Adipocyte (in vitro differentiated cells): ENCODE results near the gene HPSE2.

Experiments
- DNase-seq: peaks from one replicate; pipeline ENCODE4 v3.0.0-alpha.2; 2015; ENCODE audit warnings: low read depth
- H3K27me3 ChIP-seq: replicated peaks from 2 replicates; pipeline ENCODE4 v1.7.0; 2013; ENCODE audit warnings: mild to moderate bottlenecking, low read length, moderate library complexity; ENCODE audit not compliant: control insufficient read depth, insufficient read depth
- H3K36me3 ChIP-seq: 2 replicates; pipeline ENCODE4 v1.7.0; 2013; ENCODE audit warnings: low read length, mild to moderate bottlenecking, moderate library complexity; ENCODE audit not compliant: control insufficient read depth, insufficient read depth, severe bottlenecking
- H3K4me1 ChIP-seq: 2 replicates; pipeline ENCODE4 v1.7.0; 2013; ENCODE audit warnings: mild to moderate bottlenecking, low read length, moderate library complexity; ENCODE audit not compliant: control insufficient read depth, insufficient read depth
- H3K4me3 ChIP-seq: 2 replicates; pipeline ENCODE4 v1.7.0; 2013; ENCODE audit warnings: mild to moderate bottlenecking, low read length, moderate library complexity
- H3K9ac ChIP-seq: 2 replicates; pipeline ENCODE4 v1.7.0; 2013; ENCODE audit warnings: mild to moderate bottlenecking, low read length, moderate library complexity
- H3K9me3 ChIP-seq: 2 replicates; pipeline ENCODE4 v1.7.0; 2013; ENCODE audit warnings: mild to moderate bottlenecking, low read length, moderate library complexity; ENCODE audit not compliant: control insufficient read depth

The HPSE2 gene

DNA sequence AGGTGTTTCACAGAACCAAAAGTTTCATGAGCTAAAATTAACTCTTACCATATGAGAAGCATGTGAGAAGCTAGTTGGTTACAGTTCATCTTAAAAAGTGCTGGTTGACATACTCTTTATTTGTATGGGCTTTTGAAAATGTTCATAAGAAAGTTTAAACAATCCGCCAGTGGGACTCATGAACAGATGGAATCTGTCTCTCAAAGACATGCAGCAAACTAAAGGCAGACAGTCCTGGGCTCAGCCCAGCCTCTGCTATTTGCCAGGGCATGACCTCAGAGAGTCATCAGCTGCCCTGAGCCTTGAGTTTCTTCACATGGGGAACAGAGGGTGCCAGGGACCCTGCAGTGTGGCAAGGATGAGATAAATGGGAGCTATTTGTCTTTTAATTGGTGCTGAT, 823.9 kb downstream of the HPSE2 start:
- no peaks in the 10 kb centered on the region for H3K27me3 ChIP-seq
- H3K4me3 ChIP-seq = no peak overlapping the region
- peaks cover 3% of the 10 kb centered on the region for H3K36me3 ChIP-seq
- H3K9ac ChIP-seq = no peak overlapping the region
- peak; percentile 27 for DNase-seq
- peaks cover 29% of the 10 kb centered on the region for H3K4me1 ChIP-seq
- no peaks in the 10 kb centered on the region for H3K9me3 ChIP-seq

DNA sequence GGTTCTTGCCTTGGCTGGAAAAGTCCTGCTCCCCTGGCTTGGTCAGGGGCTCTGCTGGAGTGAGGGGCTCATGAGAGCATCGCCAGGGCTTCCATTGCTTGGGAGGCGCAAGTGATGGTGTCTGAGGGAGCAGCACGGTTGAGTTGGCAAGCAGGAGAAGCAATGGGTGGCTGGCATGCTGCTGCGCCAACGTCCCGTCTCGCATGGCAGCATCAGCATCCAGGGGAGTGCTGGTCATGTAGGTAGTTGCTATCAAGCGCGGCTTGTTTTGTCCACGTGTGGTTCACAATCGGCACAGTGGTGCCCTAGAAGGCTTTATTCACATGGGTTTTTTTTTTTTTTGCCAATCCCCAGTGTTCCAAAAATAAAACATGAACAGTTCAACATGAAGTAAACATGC, 824.5 kb downstream of the HPSE2 start:
- DNase-seq = no peak
- Histone ChIP-seq H3K4me3 (no peak overlapping the region), H3K27me3 (no peaks in the 10 kb centered on the region), H3K9me3 (no peaks in the 10 kb centered on the region), H3K36me3 (no peaks in the 10 kb centered on the region), H3K4me1 (peaks cover 29% of the 10 kb centered on the region), H3K9ac (no peak overlapping the region)

DNA sequence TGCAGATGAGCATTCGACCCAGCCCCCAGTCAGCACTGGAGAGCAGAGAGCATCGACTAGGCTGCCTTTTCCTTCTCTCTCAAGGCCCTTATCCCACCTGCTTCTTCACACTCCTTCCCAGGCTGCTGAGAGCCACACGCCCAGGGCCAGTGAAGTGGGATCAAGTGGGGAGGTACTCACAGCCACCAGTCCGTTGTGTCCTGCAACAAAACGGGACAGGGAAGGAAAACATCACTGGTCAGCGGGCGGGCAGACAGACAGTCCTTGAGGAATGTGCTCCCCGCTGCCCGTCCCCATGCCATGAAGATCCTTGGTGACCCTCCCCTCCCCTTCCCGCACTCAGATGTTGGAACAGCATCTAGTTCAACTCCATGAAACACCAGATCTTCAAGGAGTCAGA, 824.9 kb downstream of the HPSE2 start:
- H3K9me3 ChIP-seq = no peaks in the 10 kb centered on the region
- no peak for DNase-seq
- no peaks in the 10 kb centered on the region for H3K27me3 ChIP-seq
- H3K9ac ChIP-seq = no peak overlapping the region
- H3K36me3 ChIP-seq = no peaks in the 10 kb centered on the region
- no peak overlapping the region for H3K4me3 ChIP-seq
- H3K4me1 ChIP-seq = peaks cover 29% of the 10 kb centered on the region

DNA sequence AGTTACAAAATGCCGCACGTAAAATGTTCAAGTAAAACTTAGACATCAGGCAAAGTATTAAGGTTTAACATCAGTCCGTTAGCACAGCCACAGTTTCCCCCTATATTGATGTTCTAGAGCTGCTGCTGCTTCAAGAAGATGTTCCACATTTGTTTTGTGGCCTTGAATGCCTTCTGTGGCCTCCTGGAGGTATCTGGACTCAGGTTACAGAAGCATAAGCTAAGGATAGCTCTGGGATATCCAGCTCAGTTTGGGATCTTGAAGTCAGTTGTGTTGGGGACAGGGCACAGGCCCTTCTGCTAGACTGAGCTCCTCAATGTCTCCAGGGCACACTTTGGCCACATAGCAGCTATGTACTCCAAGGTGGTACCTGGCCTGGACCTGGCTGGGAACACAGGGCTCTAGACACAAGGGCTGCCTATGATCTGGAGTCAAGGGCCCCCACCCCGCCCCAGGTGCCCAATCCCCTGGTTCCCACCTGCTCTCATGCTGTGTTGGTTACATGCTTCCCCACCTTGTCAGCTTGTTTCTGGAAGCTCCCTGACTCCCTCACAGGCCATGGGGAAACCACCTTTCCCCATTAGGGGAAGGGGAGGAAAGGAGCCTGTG, 825.4 kb downstream of the HPSE2 start:
- Histone ChIP-seq H3K9me3 (no peaks in the 10 kb centered on the region), H3K4me3 (no peak overlapping the region), H3K36me3 (no peaks in the 10 kb centered on the region), H3K9ac (no peak overlapping the region), H3K27me3 (no peaks in the 10 kb centered on the region), H3K4me1 (peaks cover 24% of the 10 kb centered on the region)
- no peak for DNase-seq

DNA sequence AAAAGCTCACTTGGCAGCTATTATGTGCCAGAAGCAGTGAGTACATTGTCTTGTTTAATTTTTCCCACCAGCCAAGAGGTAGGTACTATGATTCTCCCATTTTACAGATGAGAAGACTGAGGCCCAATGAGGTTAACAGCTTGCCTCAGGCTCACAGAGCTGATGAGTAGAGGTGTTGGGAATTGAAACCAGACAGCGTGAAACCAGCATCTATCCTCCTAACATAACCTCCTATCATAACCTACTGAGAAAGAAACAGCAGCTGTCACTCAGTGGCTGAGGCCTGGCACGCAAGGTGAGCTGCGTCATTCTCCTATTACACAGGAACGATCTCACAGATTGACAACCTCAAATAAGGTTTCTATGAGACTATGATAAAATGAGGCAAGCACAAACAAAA, 826.9 kb downstream of the HPSE2 start:
- H3K36me3 ChIP-seq = no peaks in the 10 kb centered on the region
- H3K9ac ChIP-seq = no peak overlapping the region
- peaks cover 22% of the 10 kb centered on the region for H3K4me1 ChIP-seq
- no peak overlapping the region for H3K4me3 ChIP-seq
- no peaks in the 10 kb centered on the region for H3K9me3 ChIP-seq
- no peak for DNase-seq
- H3K27me3 ChIP-seq = no peaks in the 10 kb centered on the region

DNA sequence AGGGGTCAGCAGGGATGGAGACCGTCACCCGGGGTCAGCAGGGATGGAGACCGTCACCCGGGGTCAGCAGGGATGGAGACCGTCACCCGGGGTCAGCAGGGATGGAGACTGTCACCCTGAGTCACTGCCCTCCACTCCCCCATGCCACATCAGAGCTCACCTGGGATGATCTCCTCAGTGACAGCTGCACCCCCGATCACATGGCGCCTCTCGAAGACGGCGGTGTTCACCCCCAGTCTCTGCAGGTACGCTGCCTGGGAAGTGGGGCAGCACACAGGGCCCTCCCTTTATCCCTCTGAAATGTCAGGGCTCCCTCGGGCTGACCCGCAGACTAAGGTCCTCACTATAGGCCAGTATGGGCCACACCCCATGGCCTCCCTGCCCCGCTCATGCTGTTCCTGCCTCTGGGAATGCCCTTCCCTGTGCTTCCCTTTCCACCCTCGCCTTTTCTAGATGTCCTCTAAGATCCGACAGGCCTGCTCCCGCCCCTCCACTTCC, 827.9 kb downstream of the HPSE2 start:
- H3K9me3 ChIP-seq = no peaks in the 10 kb centered on the region

More for the DNA sequence above, 827.9 kb downstream of the HPSE2 start:
- Histone ChIP-seq H3K9ac (no peak overlapping the region), H3K4me1 (peaks cover 28% of the 10 kb centered on the region), H3K36me3 (no peaks in the 10 kb centered on the region), H3K4me3 (no peak overlapping the region), H3K27me3 (no peaks in the 10 kb centered on the region)
- DNase-seq = no peak
